KMS-11 (cell line): ENCODE results near the gene WNT8A.

Source experiments
- H2AFZ ChIP-seq: fragments of 200-600 bp; sonication (generic); 2 replicates; pipeline ENCODE4 v1.6.1; 2016; ENCODE audit warnings: antibody characterized with exemption, mixed run types, low read depth
- H3K27ac ChIP-seq: fragments of 200-600 bp; sonication (generic); 2 replicates; pipeline ENCODE4 v1.6.1; 2016; ENCODE audit warnings: mild to moderate bottlenecking, mixed run types
- H3K27me3 ChIP-seq: fragments of 200-600 bp; sonication (generic); 2 replicates; pipeline ENCODE4 v1.6.1; 2017; ENCODE audit warnings: mild to moderate bottlenecking, low read depth, mixed run types, moderate library complexity; ENCODE audit not compliant: insufficient read depth
- H3K36me3 ChIP-seq: fragments of 200-600 bp; sonication (generic); 2 replicates; pipeline ENCODE4 v1.6.1; 2017; ENCODE audit warnings: mild to moderate bottlenecking, mixed run types; ENCODE audit not compliant: insufficient read depth
- H3K4me1 ChIP-seq: fragments of 200-600 bp; sonication (generic); 2 replicates; pipeline ENCODE4 v1.6.1; 2016; ENCODE audit warnings: mild to moderate bottlenecking, low read depth, mixed run types; ENCODE audit not compliant: poor library complexity, severe bottlenecking
- H3K4me2 ChIP-seq: fragments of 200-600 bp; sonication (generic); 2 replicates; pipeline ENCODE4 v1.7.0; 2016; ENCODE audit warnings: mild to moderate bottlenecking, mixed run types
- H3K4me3 ChIP-seq: fragments of 200-600 bp; sonication (generic); IDR thresholded peaks from 2 replicates; pipeline ENCODE4 v1.6.1; 2017; ENCODE audit warnings: low read depth, low read length, mixed read lengths; ENCODE audit not compliant: insufficient read depth
- H3K79me2 ChIP-seq: fragments of 200-600 bp; sonication (generic); 2 replicates; pipeline ENCODE4 v1.6.1; 2016; ENCODE audit warnings: low read depth, mixed run types; ENCODE audit not compliant: insufficient read depth
- H3K9ac ChIP-seq: fragments of 200-600 bp; sonication (generic); 2 replicates; pipeline ENCODE4 v1.6.1; 2016; ENCODE audit warnings: mild to moderate bottlenecking, mixed run types
- H4K20me1 ChIP-seq: fragments of 200-600 bp; sonication (generic); 2 replicates; pipeline ENCODE4 v1.6.1; 2016; ENCODE audit warnings: mild to moderate bottlenecking, mixed run types; ENCODE audit not compliant: insufficient read depth
- CTCF ChIP-seq: fragments of 200-600 bp; sonication (generic); conservative IDR thresholded peaks from 2 replicates; pipeline ENCODE4 v1.6.1; 2017; ENCODE audit warnings: low read depth, mild to moderate bottlenecking, antibody characterized with exemption, low read length, moderate library complexity, mixed read lengths

The WNT8A gene

GRCh38 chr5:138078006-138078643 lies 5.7 kb upstream of the WNT8A start:
- Histone ChIP-seq H3K4me2 (no peak overlapping the region), H2AFZ (no peak overlapping the region), H3K4me1 (peaks cover 7% of the 10 kb centered on the region), H3K27me3 (no peaks in the 10 kb centered on the region), H3K9ac (no peak overlapping the region), H3K27ac (no peak overlapping the region), H3K79me2 (no peaks in the 10 kb centered on the region), H3K36me3 (no peaks in the 10 kb centered on the region), H4K20me1 (no peaks in the 10 kb centered on the region), H3K4me3 (no peak overlapping the region)
- TF ChIP-seq CTCF, result no peak

GRCh38 chr5:138082033-138082432 lies 1.8 kb upstream of the WNT8A start:
- Histone ChIP-seq H3K4me3 (no peak overlapping the region), H4K20me1 (no peaks in the 10 kb centered on the region), H3K27me3 (no peaks in the 10 kb centered on the region), H3K4me2 (no peak overlapping the region), H3K79me2 (no peaks in the 10 kb centered on the region), H2AFZ (no peak overlapping the region), H3K36me3 (no peaks in the 10 kb centered on the region), H3K27ac (no peak overlapping the region), H3K9ac (no peak overlapping the region), H3K4me1 (peaks cover 7% of the 10 kb centered on the region)
- TF ChIP-seq CTCF, result no peak

- Histone ChIP-seq H3K27ac (no peak overlapping the region), H3K9ac (no peak overlapping the region), H3K27me3 (no peaks in the 10 kb centered on the region), H3K4me1 (no peaks in the 10 kb centered on the region), H3K36me3 (no peaks in the 10 kb centered on the region), H2AFZ (no peak overlapping the region), H3K79me2 (no peaks in the 10 kb centered on the region), H3K4me3 (no peak overlapping the region), H4K20me1 (no peaks in the 10 kb centered on the region), H3K4me2 (no peak overlapping the region)
- TF ChIP-seq CTCF, result no peak
Observed at GRCh38 chr5:138091685-138092084, 7.9 kb downstream of the WNT8A start.

- Histone ChIP-seq H3K9ac (no peak overlapping the region), H3K79me2 (no peaks in the 10 kb centered on the region), H2AFZ (no peak overlapping the region), H3K27ac (no peak overlapping the region), H4K20me1 (no peaks in the 10 kb centered on the region), H3K36me3 (no peaks in the 10 kb centered on the region), H3K4me1 (no peaks in the 10 kb centered on the region), H3K4me2 (no peak overlapping the region), H3K4me3 (no peak overlapping the region), H3K27me3 (no peaks in the 10 kb centered on the region)
- TF ChIP-seq CTCF, result no peak
Observed at GRCh38 chr5:138092301-138092700, 8.5 kb downstream of the WNT8A start.
